SK-N-SH treated with all-trans-retinoic acid at 6 μM for 48 hours (cell line): Measurements from ENCODE around the gene PTPRCAP.

Experiments
- ATAC-seq: fragments of 200-7000 bp; cut with Tn5 transposase; 3 replicates; pipeline ENCODE4 v1.9.1; 2020; ENCODE audit warnings: mild to moderate bottlenecking, moderate library complexity
- BACH2 ChIP-seq: fragments of 250-450 bp; sonication (Bioruptor Pico); IDR thresholded peaks from 2 replicates; pipeline ENCODE4 v1.9.0; 2021; ENCODE audit warnings: mild to moderate bottlenecking, borderline replicate concordance
- CREB5 ChIP-seq: fragments of 250-450 bp; sonication (Bioruptor Pico); IDR thresholded peaks from 2 replicates; pipeline ENCODE4 v1.5.1; 2020; ENCODE audit warnings: low read depth, mild to moderate bottlenecking, moderate library complexity
- CSDC2 ChIP-seq: fragments of 250-450 bp; sonication (Bioruptor Pico); IDR thresholded peaks from 2 replicates; pipeline ENCODE4 v1.5.0; 2020; ENCODE audit warnings: mild to moderate bottlenecking, moderate library complexity
- CSRNP3 ChIP-seq: fragments of 250-450 bp; sonication (Bioruptor Pico); IDR thresholded peaks from 2 replicates; pipeline ENCODE4 v1.5.1; 2021; ENCODE audit warnings: mild to moderate bottlenecking, moderate library complexity
- ESRRG ChIP-seq: fragments of 250-450 bp; sonication (Bioruptor Pico); IDR thresholded peaks from 2 replicates; pipeline ENCODE4 v1.6.1; 2021; ENCODE audit warnings: mild to moderate bottlenecking
- GLIS3 ChIP-seq: fragments of 250-450 bp; sonication (Bioruptor Pico); IDR thresholded peaks from 2 replicates; pipeline ENCODE4 v1.5.0; 2020; ENCODE audit warnings: mild to moderate bottlenecking, moderate library complexity
- ISL1 ChIP-seq: fragments of 250-450 bp; sonication (Bioruptor Pico); IDR thresholded peaks from 2 replicates; pipeline ENCODE4 v2.1.2; 2022; ENCODE audit warnings: mild to moderate bottlenecking, moderate library complexity
- OSR1 ChIP-seq: fragments of 250-450 bp; sonication (Bioruptor Pico); IDR thresholded peaks from 2 replicates; pipeline ENCODE4 v1.8.0; 2022; ENCODE audit warnings: moderate library complexity, mild to moderate bottlenecking, inconsistent platforms
- PATZ1 ChIP-seq: fragments of 250-450 bp; sonication (Bioruptor Pico); IDR thresholded peaks from 2 replicates; pipeline ENCODE4 v1.8.0; 2020; ENCODE audit warnings: mild to moderate bottlenecking, moderate library complexity, borderline replicate concordance
- POU6F1 ChIP-seq: fragments of 250-450 bp; sonication (Bioruptor Pico); IDR thresholded peaks from 2 replicates; pipeline ENCODE4 v1.8.0; 2021; ENCODE audit warnings: low read depth, mild to moderate bottlenecking, moderate library complexity, borderline replicate concordance
- PPARA ChIP-seq: fragments of 250-450 bp; sonication (Bioruptor Pico); IDR thresholded peaks from 2 replicates; pipeline ENCODE4 v1.5.0; 2020; ENCODE audit warnings: mild to moderate bottlenecking, borderline replicate concordance
- RARB ChIP-seq: fragments of 250-450 bp; sonication (Bioruptor Pico); IDR thresholded peaks from 2 replicates; pipeline ENCODE4 v1.8.0; 2021; ENCODE audit warnings: mild to moderate bottlenecking, moderate library complexity
- SNAI2 ChIP-seq: fragments of 250-450 bp; sonication (Bioruptor Pico); IDR thresholded peaks from 2 replicates; pipeline ENCODE4 v1.5.0; 2020; ENCODE audit warnings: mild to moderate bottlenecking, moderate library complexity
- TCF4 ChIP-seq: fragments of 250-450 bp; sonication (Bioruptor Pico); IDR thresholded peaks from 2 replicates; pipeline ENCODE4 v1.8.0; 2021; ENCODE audit warnings: mild to moderate bottlenecking, moderate library complexity, borderline replicate concordance
- TOX ChIP-seq: fragments of 250-450 bp; sonication (Bioruptor Pico); IDR thresholded peaks from 2 replicates; pipeline ENCODE4 v1.8.0; 2021; ENCODE audit warnings: mild to moderate bottlenecking, moderate library complexity, borderline replicate concordance
- TSHZ2 ChIP-seq: fragments of 250-450 bp; sonication (Bioruptor Pico); IDR thresholded peaks from 2 replicates; pipeline ENCODE4 v1.5.0; 2020; ENCODE audit warnings: mild to moderate bottlenecking, moderate library complexity
- ZC3H10 ChIP-seq: fragments of 250-450 bp; sonication (Bioruptor Pico); IDR thresholded peaks from 2 replicates; pipeline ENCODE4 v1.5.1; 2021; ENCODE audit warnings: mild to moderate bottlenecking, moderate library complexity
- ZFP3 ChIP-seq: fragments of 250-450 bp; sonication (Bioruptor Pico); IDR thresholded peaks from 2 replicates; pipeline ENCODE4 v1.5.0; 2020; ENCODE audit warnings: mild to moderate bottlenecking, moderate library complexity
- ZFP30 ChIP-seq: fragments of 450-650 bp; formaldehyde crosslinking; IDR thresholded peaks from 2 replicates; pipeline ENCODE4 v1.5.0; 2022; ENCODE audit warnings: mild to moderate bottlenecking, moderate library complexity
- ZNF565 ChIP-seq: fragments of 450-650 bp; formaldehyde crosslinking; conservative IDR thresholded peaks from 2 replicates; pipeline ENCODE4 v1.5.0; 2020; ENCODE audit warnings: low read depth, mild to moderate bottlenecking, moderate library complexity
- ZNF8 ChIP-seq: fragments of 450-650 bp; formaldehyde crosslinking; IDR thresholded peaks from 2 replicates; pipeline ENCODE4 v1.5.0; 2020; ENCODE audit warnings: mild to moderate bottlenecking, moderate library complexity

PTPRCAP gene

GRCh38 chr11:67413266-67413849 is 24.1 kb downstream of the PTPRCAP start:
- TF ChIP-seq BACH2 (CRISPR knock-in tag) (no peak), TOX (CRISPR knock-in tag) (no peak), ZNF8 (no peak), PPARA (CRISPR knock-in tag) (no peak), GLIS3 (no peak), ESRRG (no peak), RARB (CRISPR knock-in tag) (no peak), ZNF565 (CRISPR knock-in tag) (no peak), CSDC2 (CRISPR knock-in tag) (no peak), ZC3H10 (CRISPR knock-in tag) (no peak), CSRNP3 (CRISPR knock-in tag) (no peak), SNAI2 (CRISPR knock-in tag) (no peak), ISL1 (no peak), CREB5 (CRISPR knock-in tag) (no peak), ZFP30 (CRISPR knock-in tag) (no peak), PATZ1 (CRISPR knock-in tag) (no peak), TSHZ2 (CRISPR knock-in tag) (no peak), OSR1 (no peak), TCF4 (no peak)
- peak; percentile 10; the same call in 1 of the 3 replicates for ATAC-seq

GRCh38 chr11:67412495-67413179 is 24.8 kb downstream of the PTPRCAP start:
- no peak for TF ChIP-seq ZFP30 (CRISPR knock-in tag)
- no peak for TF ChIP-seq TCF4
- no peak for TF ChIP-seq CSRNP3 (CRISPR knock-in tag)
- no peak for TF ChIP-seq OSR1
- TF ChIP-seq, all 23 proteins: peak for 0
- no peak for ATAC-seq

GRCh38 chr11:67411785-67412152 is 25.7 kb downstream of the PTPRCAP start:
- ATAC-seq: no peak
- no peak for TF ChIP-seq CSDC2 (CRISPR knock-in tag)
- no peak for TF ChIP-seq RARB (CRISPR knock-in tag)
- no peak for TF ChIP-seq TCF4
- TF ChIP-seq OSR1: no peak
- no peak for TF ChIP-seq POU6F1
- no peak for TF ChIP-seq ZFP3
- TF ChIP-seq CSRNP3 (CRISPR knock-in tag): no peak
- no peak for TF ChIP-seq ZC3H10 (CRISPR knock-in tag)
- TF ChIP-seq GLIS3: no peak
- no peak for TF ChIP-seq TSHZ2 (CRISPR knock-in tag)
- no peak for TF ChIP-seq SNAI2 (CRISPR knock-in tag)
- no peak for TF ChIP-seq PPARA (CRISPR knock-in tag)
